ENCODE measurements around the gene DDX27. TPM values are rescaled to one million over a fixed set of nuclear protein-coding genes. Genes with fewer than 3 reads are reported as not detected.

The DDX27 gene
- total RNA-seq, 2 donors from 2014 or later, result 18.2 to 42.8 TPM

GRCh38 chr20:49284818-49285217, 65.6 kb downstream of the DDX27 start:
- intact Hi-C loops (cut with DNase I), result no loop called here
- H3K27ac ChIP-seq, result no peak overlapping the region
- peaks cover 42% of the 10 kb centered on the region for H3K4me1 ChIP-seq
- ATAC-seq (no peak), DNase-seq (no peak)
- TF ChIP-seq POLR2A (IDR thresholded peaks at IDR 0.05), result no peak
- TF ChIP-seq, protein P1, sequence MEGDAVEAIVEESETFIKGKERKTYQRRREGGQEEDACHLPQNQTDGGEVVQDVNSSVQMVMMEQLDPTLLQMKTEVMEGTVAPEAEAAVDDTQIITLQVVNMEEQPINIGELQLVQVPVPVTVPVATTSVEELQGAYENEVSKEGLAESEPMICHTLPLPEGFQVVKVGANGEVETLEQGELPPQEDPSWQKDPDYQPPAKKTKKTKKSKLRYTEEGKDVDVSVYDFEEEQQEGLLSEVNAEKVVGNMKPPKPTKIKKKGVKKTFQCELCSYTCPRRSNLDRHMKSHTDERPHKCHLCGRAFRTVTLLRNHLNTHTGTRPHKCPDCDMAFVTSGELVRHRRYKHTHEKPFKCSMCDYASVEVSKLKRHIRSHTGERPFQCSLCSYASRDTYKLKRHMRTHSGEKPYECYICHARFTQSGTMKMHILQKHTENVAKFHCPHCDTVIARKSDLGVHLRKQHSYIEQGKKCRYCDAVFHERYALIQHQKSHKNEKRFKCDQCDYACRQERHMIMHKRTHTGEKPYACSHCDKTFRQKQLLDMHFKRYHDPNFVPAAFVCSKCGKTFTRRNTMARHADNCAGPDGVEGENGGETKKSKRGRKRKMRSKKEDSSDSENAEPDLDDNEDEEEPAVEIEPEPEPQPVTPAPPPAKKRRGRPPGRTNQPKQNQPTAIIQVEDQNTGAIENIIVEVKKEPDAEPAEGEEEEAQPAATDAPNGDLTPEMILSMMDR (IDR thresholded peaks at IDR 0.05), result no peak
- WGBS, 2 donors, result 92 to 98% methylated on average over 5 of the region's 5 CpGs
- peaks cover 50 to 58% of the 10 kb centered on the region in 2 donors for H3K36me3 ChIP-seq (replicated peaks in 1 of 2; ENCODE audit: insufficient read depth in 1 of 2, low read depth in 2 of 2)
- H3K27me3 ChIP-seq, result no peaks in the 10 kb centered on the region
- H3K4me3 ChIP-seq, result no peak overlapping the region
- H3K9me3 ChIP-seq, result peaks cover 0 to 35% (median 0%) of the 10 kb centered on the region in 3 donors

DNA sequence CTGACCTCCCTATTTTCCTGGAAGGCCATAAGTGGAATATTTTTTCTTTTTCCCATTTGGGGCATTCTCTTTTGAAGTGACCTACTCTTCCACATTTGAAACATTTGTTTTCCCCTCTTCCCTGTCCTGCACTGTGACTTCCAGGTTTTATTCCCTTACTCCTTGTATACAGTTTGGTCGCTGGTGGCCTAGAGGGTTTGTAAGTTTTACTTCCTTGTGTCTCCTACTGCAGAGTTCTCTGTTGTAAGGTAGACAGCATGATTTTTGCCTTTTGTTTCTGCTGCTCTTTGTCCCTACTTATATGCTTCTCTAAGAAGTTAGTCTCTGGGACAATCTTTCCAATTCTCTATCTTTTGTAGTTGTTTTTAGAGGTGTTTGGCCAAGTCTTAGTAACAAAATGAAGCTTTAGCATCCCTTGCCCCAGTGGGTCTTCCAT, 66.0 kb downstream of the DDX27 start:
- DNase-seq (no peak), ATAC-seq (no peak)
- no peak overlapping the region for H3K27ac ChIP-seq
- H3K4me3 ChIP-seq, result no peak overlapping the region
- no peaks in the 10 kb centered on the region for H3K27me3 ChIP-seq
- peaks cover 50 to 58% of the 10 kb centered on the region in 2 donors for H3K36me3 ChIP-seq (replicated peaks in 1 of 2; ENCODE audit: insufficient read depth in 1 of 2, low read depth in 2 of 2)
- intact Hi-C loops (cut with DNase I), result no loop called here
- H3K9me3 ChIP-seq, result peaks cover 0 to 35% (median 0%) of the 10 kb centered on the region in 3 donors
- H3K4me1 ChIP-seq, result peaks cover 38% of the 10 kb centered on the region
- 97 to 100% methylated on average over 1 of the region's 1 CpG for WGBS, 2 donors
- no peak for TF ChIP-seq POLR2A (IDR thresholded peaks at IDR 0.05)
- TF ChIP-seq, protein P1 (IDR thresholded peaks at IDR 0.05), result no peak

DNA sequence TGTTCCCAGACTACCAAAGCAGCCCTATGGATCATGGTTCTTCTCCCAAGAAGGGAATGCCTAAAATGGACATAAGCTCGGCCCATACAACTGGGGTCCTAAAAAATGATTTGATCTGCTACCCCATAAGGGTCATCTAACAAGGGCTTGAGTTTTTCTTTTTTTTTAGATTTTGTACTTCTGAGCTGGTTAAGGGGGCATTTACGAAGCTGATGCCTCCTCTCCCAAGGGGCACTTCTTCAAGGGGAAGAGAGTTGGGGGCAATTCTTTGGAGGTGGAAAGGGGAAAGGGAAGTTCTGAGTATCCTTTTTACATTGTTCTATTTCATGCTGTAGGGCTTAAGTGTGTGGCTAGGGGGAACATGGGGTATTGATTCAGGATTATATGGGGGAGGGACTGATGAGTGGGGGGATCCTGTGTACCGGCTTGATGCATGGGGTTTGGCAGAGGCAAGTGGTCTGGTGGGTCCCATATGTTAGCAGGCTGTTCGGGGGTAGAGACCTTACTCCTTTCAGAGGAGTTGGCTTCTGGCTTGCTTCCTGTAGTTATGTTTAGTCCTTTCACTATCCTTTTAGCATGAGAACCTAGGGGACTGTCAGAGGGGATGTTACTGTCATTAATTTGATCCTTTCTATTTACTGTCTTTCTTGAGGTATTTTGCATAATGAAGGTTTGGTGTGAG, 66.7 kb downstream of the DDX27 start:
- DNase-seq (no peak), ATAC-seq (no peak)
- intact Hi-C loops (cut with DNase I), result no loop called here
- H3K4me1 ChIP-seq, result peaks cover 31% of the 10 kb centered on the region
- no peak overlapping the region for H3K4me3 ChIP-seq
- 79 to 96% methylated on average over 4 of the region's 4 CpGs for WGBS, 2 donors
- no peaks in the 10 kb centered on the region for H3K27me3 ChIP-seq
- peaks cover 48 to 55% of the 10 kb centered on the region in 2 donors for H3K36me3 ChIP-seq (replicated peaks in 1 of 2; ENCODE audit: insufficient read depth in 1 of 2, low read depth in 2 of 2)
- H3K27ac ChIP-seq, result no peak overlapping the region
- TF ChIP-seq, protein P1 (IDR thresholded peaks at IDR 0.05), result no peak
- TF ChIP-seq POLR2A (IDR thresholded peaks at IDR 0.05), result no peak
- H3K9me3 ChIP-seq, result peaks cover 0 to 29% (median 0%) of the 10 kb centered on the region in 3 donors

- TF ChIP-seq POLR2A (IDR thresholded peaks at IDR 0.05), result no peak
- TF ChIP-seq, protein P1 (IDR thresholded peaks at IDR 0.05), result no peak
Observed at GRCh38 chr20:49286689-49287551, 67.7 kb downstream of the DDX27 start.

More at GRCh38 chr20:49286689-49287551, 67.7 kb downstream of the DDX27 start:
- no peaks in the 10 kb centered on the region for H3K27me3 ChIP-seq
- no peak overlapping the region for H3K4me3 ChIP-seq
- no peak overlapping the region for H3K27ac ChIP-seq
- ATAC-seq (no peak), DNase-seq (no peak)
- WGBS, 2 donors, result 86 to 90% methylated on average over 16 of the region's 16 CpGs
- H3K9me3 ChIP-seq, result peaks cover 0 to 24% (median 0%) of the 10 kb centered on the region in 3 donors
- intact Hi-C loops (cut with DNase I), result no loop called here
- H3K36me3 ChIP-seq (replicated peaks in 1 of 2; ENCODE audit: insufficient read depth in 1 of 2, low read depth in 2 of 2), result peaks cover 40 to 49% of the 10 kb centered on the region in 2 donors
- peaks cover 26% of the 10 kb centered on the region for H3K4me1 ChIP-seq
